HUDEP-2 (cell line): ENCODE data around the gene ANKRD30B.
"Not testable (repeated sequence)": the region's sequence is repeated elsewhere in the genome, so short reads cannot be mapped to it uniquely, and the experiment has no call there.

Experiments
- DNase-seq, 76 experiments: peaks; one replicate each; lab custom pipeline; 2025; ENCODE audit not compliant: unreplicated experiment in 76 of 76; lab: John Stamatoyannopoulos, UW

Gene ANKRD30B

DNA sequence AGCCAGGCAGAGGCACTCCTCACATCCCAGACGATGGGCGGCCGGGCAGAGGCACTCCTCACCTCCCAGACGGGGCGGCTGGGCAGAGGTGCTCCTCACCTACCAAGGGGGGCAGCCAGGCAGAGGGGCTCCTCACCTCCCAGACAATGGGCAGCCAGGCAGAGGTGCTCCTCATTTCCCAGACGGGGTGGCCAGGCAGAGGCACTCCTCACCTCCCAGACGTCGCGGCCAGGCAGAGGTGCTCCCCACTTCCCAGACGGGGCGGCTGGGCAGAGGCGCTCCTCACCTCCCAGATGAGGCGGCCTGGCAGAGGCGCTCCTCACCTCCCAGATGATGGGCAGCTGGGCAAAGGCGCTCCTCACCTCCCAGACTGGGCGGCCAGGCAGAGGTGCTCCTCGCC, 107.7 kb downstream of the ANKRD30B start:
- not testable (repeated sequence) for DNase-seq

DNA sequence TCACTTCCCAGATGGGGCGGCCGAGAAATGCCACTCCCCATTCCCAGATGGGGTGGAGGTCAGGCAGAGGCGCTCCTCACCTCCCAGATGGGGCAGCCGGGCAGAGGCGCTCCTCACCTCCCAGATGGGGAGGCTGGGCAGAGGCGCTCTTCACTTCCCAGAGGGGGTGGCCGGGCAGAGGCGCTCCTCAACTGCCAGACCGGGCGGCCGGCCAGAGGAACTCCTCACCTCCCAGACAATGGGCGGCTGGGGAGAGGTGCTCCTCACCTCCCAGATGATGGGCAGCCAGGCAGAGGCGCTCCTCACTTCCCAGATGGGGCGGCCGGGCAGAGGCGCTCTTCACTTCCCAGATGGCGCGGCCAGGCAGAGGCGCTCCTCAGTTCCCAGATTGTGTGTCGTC, 108.3 kb downstream of the ANKRD30B start:
- DNase-seq: not testable (repeated sequence)

DNA sequence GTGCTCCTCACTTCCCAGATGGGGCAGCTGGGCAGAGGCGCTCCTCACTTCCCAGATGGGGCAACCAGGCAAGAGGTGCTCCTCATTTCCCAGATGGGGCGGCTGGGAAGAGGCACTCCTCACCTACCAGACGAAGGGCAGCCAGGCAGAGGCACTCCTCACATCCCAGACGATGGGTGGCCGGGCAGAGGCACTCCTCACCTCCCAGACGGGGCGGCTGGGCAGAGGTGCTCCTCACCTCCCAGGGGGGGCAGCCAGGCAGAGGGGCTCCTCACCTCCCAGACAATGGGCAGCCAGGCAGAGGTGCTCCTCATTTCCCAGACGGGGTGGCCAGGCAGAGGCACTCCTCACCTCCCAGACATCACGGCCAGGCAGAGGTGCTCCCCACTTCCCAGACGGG, 110.5 kb downstream of the ANKRD30B start:
- DNase-seq: not testable (repeated sequence)

DNA sequence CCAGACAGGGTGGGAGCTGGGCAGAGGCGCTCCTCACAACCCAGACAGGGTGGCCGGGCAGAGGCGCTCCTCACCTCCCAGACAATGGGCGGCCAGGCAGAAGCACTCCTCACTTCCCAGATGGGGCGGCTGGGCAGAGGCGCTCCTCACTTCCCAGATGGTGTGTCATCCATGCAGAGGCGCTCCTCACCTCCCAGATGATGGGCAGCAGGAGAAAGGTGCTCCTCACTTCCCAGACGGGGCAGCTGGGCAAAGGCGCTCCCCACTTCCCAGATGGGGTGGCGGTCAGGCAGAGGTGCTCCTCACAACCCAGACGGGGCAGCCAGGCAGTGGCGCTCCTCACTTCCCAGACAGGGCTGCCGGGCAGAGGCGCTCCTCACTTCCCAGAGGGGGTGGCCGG, 112.0 kb downstream of the ANKRD30B start:
- DNase-seq: not testable (repeated sequence)

DNA sequence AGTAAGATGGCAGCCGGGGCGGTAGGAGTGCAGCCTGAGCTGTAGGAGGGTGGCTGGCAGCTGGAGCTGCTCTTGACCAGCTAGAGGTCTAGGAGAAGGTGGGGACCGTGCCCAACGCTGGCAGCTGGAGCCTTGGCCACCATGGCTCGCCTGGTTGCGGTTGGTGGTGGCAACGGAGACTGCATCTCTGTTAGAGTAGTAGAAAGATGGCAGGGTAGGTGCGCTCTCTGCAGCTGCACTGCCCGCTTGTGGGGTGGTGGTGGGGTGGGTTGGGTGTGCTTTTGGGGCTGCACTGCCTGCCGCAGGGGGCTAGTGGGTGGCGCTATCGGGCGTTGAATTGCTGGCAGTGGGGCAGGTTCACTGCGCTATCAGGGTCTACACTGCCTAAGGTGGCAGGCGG, 118.5 kb downstream of the ANKRD30B start:
- DNase-seq: not testable (repeated sequence)

DNA sequence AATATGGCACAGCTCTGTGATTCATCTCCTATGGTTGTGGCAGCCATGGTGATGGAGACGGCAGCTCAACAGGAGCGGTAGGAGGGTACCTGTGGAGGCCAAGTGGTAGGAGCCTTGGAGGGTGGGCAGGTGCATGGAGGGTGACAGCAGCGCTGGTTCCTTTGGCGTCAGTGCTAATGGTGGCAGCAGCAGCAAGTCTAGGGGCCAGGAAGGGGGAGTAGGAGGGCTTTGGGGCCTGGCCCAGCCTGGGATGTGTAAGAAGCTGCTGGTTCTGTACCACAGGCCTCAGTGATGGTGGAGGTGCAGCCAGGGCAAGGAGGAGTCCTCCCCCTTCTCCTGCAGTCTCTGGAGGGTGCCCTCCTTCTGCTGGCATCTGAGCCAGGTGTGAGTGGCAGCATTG, 120.0 kb downstream of the ANKRD30B start:
- not testable (repeated sequence) for DNase-seq

DNA sequence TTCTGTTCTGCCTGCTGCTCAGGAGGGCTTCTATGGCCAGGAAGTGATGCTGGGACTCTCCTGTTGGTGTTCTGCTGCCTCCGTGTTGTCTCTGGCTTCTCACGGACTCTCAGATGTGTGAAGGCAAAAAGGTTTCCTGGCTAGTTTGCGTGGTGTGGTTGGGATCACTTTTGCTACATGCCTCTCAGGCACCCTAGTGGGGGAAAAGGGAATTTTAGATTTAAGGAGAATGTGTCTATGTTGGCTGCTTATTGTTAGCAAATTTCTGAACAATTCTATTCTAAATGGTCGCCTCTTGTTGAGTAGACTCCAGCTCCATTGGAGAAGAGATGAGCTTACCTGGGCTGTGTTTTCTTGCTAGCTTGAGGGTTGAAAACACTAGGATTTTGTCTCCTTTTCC, 120.9 kb downstream of the ANKRD30B start:
- DNase-seq: not testable (repeated sequence)

DNA sequence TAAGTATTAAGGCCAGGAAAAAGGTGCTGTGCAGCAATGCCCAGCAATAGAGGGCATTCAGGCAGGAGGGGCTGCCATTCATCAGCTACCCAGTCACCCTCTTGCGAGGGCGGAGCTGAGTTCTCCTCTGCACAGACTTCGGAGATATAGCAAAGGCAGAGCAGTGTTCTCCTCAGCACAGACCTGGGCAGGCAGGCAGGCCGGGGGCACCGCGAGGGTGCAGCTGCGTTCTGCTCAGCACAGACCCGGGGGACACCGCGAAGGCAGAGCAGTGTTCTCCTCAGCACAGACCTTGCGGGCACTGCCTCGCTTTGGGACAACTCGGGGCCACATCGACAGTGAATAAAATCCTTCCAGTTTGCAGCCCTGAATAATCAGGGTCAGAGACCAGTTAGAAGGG, 130.9 kb downstream of the ANKRD30B start:
- not testable (repeated sequence) for DNase-seq

DNA sequence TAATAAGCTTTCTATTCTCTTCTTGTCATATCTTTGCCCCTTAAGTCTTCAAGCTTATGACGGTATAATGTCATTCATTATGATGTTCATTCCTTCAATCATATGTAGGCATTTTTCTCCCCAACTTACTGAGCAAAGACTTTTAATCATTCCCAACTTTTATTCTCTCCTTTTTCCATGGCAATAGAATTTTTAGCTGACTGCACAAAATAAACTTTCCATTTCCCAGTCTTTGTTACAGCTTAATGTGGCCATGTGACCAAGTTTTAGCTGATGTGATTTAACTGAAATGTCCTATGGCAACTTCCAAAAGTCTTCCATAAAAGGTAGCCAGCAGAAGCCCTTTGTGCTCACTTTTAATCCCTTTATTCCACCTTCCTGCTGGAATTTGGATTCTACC, 152.5 kb downstream of the ANKRD30B start:
- DNase-seq: no peak
